SH-SY5Y (cell line): Measurements from ENCODE around the gene CCNY.

Experiments used
- GATA2 ChIP-seq: IDR thresholded peaks from 2 replicates; pipeline ENCODE4 v1.6.1; 2011; ENCODE audit warnings: mild to moderate bottlenecking, low read depth, low read length
- GATA3 ChIP-seq: IDR thresholded peaks from 2 replicates; pipeline ENCODE4 v1.6.1; 2011; ENCODE audit warnings: low read depth, mild to moderate bottlenecking, low read length, moderate library complexity

DNA sequence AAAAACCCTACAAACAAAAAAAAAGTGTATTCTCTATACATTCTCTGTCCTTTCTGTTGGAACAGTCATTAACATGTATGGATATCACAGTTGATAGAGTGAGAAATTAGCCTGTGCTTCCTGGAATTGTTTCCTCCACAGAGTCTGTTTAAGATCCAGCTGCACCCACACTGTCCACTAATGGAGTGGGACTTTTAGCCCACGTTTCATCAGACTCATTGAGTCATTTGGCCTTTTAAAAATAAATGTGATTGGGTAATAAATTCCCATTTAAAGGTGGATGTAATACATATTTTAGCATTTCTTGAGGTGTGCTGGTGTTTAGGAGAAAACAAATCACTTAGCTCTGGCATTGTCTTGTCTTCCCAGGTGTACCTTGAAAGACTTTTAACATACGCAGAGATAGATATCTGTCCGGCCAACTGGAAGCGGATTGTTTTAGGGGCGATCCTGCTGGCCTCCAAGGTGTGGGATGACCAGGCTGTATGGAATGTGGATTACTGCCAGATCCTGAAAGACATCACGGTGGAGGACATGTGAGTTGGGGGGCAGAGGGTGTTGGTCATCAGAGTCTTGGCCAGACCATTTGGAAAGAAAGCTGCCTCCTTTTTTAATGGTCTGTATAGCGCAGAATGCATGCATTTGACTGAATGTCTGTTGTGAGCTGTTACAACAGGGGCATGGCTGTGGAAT lies 216.5 kb downstream of the CCNY start:
- TF ChIP-seq GATA2 (no peak), GATA3 (no peak)
